HK-2 (cell line): ENCODE results near the gene KEL.

ENCODE experiments used
- DNase-seq: peaks from one replicate; pipeline ENCODE4 v3.0.0-alpha.2; 2018; ENCODE audit not compliant: unreplicated experiment

The KEL gene

GRCh38 chr7:142960955-142961512 is 1.1 kb downstream of the KEL start:
- DNase-seq: no peak

DNA sequence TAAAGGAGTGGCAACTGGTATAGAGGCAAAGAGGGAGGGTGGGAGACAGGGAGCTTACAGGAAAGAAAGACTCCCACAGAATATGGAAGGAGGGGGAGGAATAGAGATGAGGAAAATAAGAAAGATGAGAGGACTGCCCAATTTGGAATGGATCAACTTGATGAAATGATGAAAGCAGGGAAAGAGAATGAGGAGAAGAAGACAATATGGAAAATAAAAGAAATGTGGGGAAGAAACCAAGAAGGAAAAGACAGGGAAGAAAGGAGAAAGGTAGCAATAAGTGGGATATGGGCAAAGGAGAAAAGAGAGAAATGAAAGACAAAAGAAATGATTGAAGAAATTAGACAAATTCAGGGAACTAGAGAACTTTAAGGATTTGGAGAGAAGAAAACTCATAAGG is 3.0 kb downstream of the KEL start:
- DNase-seq: no peak

- no peak for DNase-seq
Measured at GRCh38 chr7:142957723-142958122, 4.4 kb downstream of the KEL start.

DNA sequence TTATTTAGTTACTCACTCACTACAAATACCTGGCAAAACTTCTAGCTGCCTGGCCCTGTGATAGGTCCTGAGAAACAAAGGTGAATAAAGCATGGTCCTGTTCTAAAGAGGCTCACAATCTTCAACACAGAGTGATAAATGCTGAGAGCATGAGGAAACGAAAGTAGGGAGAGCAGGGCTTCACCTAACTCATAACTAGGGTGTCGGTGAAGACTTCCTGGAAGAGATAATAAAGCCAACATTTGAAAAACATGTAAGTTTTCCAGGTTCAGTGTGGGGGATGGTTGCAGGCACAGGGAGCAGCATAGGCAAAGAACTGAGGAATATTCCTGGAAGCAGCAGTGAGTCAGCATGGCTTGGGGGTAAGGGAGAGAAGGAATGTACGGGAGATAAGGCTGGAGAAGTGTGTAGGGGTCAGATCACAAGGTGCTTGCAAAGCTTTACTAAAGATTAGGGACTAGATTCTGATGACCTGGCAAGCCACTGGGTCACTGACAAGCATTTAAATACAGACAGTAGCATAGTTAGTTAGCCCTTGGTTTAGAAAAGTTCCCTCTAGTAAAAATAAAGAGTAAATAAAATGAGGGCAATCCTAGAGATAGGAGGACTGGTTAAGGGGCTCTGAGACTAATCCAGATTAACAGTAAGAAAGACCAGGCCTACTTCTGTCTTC is 5.1 kb downstream of the KEL start:
- no peak for DNase-seq

DNA sequence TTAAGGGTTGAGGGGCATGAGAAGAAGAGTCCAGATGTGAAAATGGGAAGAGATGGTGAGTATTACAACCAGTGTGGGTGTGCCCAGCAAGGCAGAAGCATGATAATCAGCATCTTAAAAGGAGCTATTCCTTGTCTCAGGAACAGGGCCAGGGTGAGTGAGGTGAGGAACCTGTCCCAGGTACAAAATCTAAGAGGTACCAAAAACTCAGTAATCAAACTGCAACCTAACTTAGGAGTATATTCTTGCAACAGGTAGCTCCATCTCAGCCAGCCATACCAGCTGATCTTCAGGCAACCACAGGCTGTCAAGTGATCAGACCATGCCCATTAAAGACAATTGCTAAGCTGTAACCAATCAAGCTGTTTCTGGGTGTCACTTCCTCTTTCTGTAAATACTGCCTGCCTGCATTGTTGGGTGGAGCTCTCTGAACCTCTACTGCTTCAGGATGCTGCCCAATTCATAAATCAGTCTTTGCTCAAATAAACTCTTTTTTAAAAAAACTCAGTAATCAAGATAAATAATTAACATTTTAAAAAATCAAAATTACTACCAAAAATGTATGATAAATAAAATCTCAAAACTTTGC is 7.4 kb downstream of the KEL start:
- DNase-seq: no peak

- no peak for DNase-seq
Measured at GRCh38 chr7:142950235-142950634, 11.9 kb downstream of the KEL start.

DNA sequence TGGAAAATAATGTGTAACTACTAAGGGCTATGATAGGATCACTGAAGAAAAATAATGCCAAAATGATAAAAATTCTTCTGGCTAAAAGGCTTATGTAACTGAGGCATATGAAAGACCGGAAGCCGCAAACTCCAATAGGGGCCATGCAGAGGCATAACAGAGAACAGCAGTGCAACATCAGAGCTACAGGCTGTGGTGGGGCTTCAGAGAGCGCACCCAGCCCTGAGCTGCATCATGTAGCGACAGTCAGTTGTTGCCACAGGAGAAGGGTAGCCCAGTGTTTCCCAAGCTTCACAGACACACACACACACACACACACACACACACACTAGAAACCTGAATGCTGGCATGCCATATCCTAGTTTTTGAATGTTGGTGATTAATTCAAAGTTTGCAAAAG is 13.6 kb downstream of the KEL start:
- DNase-seq: no peak

- DNase-seq: no peak
Measured at GRCh38 chr7:142945001-142945400, 17.2 kb downstream of the KEL start.

DNA sequence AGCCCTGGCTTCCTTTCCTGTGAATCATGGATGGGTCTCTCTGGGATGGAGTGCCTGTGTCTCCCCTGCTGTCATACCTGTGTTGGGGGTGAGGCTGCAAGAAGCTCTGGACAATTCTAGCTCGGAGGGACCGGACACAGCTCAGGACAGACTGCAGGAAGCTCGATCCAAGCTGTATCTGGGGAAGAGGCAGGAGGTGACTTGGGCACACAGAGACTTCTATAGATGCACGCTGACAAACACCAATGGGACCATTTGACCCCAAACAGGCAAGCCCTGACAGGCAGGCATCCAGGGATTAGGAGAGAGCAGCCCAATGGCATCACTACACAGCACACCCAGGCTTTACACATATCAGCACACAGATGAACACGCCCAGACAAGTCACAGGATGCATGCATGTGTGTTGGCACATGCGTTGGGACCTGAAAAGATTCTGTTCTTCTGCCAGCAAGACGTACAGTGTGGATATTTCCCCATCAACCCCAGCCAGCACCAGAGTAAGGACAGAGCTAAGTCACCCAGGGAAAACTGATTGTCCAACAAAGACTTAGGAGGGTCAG is 18.4 kb downstream of the KEL start:
- DNase-seq: no peak

- no peak for DNase-seq
Measured at GRCh38 chr7:142942746-142943145, 19.4 kb downstream of the KEL start.

DNA sequence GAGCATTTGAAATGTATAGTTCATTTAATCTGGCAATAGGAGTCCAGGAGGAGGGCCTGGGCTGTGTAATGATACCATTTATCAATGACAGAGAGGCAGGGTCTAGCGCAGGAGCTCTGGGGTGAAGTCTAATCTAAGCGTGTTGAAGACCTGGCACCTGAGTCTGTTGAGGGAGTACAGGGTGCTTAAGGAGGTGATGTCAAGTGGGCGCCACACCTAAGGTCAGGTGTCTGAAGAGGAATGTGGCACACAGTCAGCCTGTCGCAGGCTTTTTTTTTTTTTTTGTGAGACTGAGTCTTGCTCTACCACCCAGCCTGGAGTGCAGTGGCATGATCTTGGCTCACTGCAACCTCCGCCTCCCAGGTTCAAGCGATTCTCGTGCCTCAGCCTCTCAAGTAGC is 20.6 kb downstream of the KEL start:
- DNase-seq: no peak

GRCh38 chr7:142940966-142941535 is 21.1 kb downstream of the KEL start:
- no peak for DNase-seq

- DNase-seq: no peak
Measured at GRCh38 chr7:142939226-142939910, 22.8 kb downstream of the KEL start, which contains the start of gene LLCFC1. LLCFC1 (plus strand) TSS chr7:142939484; CDS start chr7:142939622, 138 bp downstream.

- DNase-seq: no peak
Measured at GRCh38 chr7:142938611-142939010, 23.6 kb downstream of the KEL start.

DNA sequence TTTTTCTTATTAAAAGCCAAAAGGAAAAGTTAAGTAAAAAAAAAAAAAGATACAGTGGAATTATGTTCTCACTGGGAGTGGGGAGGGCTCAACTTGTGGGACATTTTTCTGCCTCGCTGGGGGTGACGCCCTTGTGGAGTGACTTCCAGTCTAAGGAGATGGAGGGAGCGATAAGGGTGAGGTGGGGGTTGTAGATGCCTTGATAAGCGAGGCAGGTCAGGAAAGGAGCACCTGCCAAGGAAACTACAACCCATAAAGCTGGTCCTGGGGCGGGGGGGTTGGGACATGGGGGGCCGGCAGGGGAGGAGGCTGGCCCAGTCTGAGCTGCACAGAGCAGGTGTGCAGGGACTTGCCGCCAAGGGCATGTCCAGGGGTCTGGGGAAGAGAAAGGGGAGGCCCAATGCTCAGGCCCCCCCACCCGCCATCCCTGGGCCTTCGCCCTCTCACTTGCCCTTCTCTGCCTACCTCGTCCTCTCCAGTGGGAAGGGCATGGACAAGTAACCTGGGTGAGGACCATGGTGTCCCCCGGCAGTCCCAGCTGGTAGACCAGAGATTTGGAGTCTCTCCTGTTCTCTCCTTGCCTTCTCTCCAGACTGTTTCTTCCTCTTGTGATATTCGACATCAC is 26.1 kb downstream of the KEL start:
- no peak for DNase-seq

- DNase-seq: no peak
Measured at GRCh38 chr7:142934056-142934455, 28.1 kb downstream of the KEL start.

DNA sequence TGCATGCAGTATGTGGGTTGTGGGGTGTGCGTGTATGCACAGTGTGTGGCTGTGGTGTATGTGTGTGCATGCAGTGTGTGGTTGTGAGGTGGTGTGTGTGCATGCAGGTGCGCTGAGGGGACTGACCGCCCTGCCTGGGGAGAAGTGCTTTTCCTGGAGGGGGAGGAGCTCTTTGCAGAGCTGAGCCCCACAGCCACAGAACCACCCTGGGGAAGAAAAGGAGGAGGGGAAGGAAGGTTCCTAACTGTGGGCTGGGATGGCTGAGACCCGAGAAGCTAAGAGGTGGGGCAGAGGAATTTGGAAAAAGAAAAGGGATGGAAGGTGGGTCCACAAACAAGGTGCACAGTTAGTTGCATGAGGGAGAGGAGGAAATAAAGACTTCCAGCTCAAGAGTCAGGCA is 28.5 kb downstream of the KEL start, which contains the start of gene TRPV5:
TRPV5 (minus strand) TSS at position 123 of the 400 bp plus-strand sequence. CDS start 287 bp downstream, outside the sequence.
- DNase-seq: no peak

- no peak for DNase-seq
Measured at GRCh38 chr7:142933092-142933475, 29.1 kb downstream of the KEL start.

- DNase-seq: no peak
Measured at GRCh38 chr7:142932386-142933091, 29.6 kb downstream of the KEL start.

GRCh38 chr7:142930126-142930730 is 31.9 kb downstream of the KEL start:
- no peak for DNase-seq

DNA sequence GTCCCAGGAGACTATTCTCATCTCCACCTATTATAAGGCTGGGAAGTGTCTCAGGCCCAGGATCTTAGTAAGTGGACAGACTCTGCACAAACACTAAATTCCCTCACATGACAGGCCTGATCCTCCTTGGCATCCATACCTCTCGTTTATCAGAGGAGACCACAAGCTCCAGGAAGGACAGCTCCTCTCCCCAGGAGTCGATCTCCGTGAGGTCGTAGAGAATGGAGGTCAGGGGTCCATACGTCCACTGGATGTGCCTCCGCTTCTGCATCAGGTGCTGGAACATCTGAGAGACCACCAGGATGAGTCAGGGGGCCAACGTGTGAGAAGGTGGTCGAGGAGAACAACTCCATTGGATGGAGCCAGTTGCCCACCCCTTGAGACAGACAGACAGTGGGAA is 34.2 kb downstream of the KEL start:
- no peak for DNase-seq
